Stimulated activated CD8-positive, alpha-beta memory T cell treated with anti-CD3 and anti-CD28 coated beads, Interleukin-12 subunit alpha, Interleukin-12 subunit beta, amount 100 ng/mL, for 24 hours (primary cell): ENCODE results near the gene PARD3B.

Experiments used
- DNase-seq: peaks from one replicate; pipeline ENCODE4 v3.0.0-alpha.2; 2020; ENCODE audit errors: extremely low read depth

Gene PARD3B

DNA sequence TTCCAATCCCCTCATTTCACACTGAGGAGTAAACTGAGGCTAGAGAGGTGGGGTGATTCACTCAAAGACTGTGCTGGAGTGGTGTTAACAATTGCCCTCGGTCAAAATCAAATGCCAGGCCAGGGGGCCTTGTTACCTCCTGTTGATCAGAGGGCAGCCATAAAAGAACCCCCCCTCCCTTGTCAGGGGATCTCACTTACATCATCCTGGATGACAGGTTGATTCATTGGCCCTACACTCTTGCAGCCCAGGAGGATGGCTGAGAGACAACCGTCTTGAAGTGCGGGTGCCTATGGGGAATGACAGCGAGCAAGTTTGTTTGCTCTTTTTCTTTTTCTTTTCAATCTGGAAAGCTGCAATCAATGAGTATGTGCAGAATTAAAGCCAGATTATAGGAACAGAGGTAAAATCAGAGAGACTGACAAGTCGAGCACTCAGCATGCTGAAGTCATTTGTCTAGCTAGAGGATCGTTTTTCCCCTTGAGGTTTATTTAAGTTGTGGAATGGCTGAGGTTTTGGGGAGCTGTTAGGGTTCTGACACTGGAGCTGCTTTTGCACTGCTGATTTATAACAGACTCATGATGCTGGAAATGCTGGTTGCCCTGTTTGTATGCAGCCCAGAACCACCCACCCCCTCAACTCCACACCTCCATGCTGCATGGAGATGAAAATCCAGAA, 1110.6 kb downstream of the PARD3B start:
- no peak for DNase-seq

DNA sequence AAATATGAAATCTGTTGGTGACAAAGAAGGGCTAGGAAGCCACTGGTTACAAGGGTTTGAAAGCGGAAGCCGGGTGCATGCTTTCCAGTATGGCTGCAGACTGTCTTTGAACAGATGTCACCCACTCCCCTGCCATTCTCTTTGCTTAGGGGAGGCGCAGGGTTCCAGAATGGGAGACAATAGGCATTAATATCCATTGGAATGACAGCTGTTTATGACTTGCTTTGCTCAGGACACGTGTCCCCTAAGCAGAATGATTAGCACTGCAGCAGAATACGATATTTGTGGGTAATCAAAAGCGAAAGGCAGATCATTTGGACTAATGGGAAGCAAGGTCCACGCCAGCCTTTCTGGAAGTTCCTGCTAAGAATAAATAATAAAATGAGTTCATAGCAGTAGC, 1111.2 kb downstream of the PARD3B start:
- no peak for DNase-seq

- DNase-seq, result no peak
Observed at GRCh38 chr2:205656941-205657340, 1111.7 kb downstream of the PARD3B start.

GRCh38 chr2:205657579-205657978, 1112.3 kb downstream of the PARD3B start:
- DNase-seq, result no peak

- DNase-seq, result no peak
Observed at GRCh38 chr2:205658068-205658467, 1112.8 kb downstream of the PARD3B start.

DNA sequence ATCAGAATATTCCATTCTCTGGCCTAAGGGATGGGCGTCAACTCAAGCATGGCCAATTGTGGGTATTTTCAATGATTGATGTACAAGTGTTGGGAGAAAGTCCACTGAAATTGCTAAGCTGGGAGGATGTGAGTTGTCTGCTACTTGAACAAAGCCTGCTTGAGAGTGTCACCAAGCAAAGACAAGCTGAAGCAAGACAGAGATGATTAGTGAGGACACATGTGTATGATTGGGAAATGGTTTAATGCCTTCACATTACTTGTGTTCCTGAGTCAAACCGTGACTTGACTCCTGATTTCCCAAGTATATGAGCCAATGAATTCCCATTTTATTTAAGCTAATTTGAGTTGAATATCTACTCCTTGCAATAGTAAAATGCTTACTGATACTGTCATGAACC, 1113.3 kb downstream of the PARD3B start:
- DNase-seq, result no peak

DNA sequence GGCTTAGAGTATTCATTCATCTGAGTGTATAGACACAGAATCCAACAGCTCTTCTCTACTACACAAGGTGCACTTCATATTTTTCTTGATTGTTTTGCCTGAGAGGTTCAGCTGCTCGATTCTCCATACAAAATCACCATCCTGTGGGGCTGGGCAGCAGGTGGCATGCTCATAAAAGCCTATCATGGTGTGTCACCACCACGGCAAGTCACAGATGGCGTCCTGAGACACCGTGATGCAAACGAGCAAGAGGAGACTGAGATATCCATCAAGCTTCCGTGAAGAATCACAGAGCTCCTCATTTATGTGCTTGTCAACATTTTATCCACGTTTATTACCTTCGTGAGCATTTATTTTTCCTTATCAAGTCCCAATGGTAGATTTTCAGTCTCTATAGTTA, 1114.6 kb downstream of the PARD3B start:
- no peak for DNase-seq

- DNase-seq, result no peak
Observed at GRCh38 chr2:205660521-205661124, 1115.3 kb downstream of the PARD3B start.

DNA sequence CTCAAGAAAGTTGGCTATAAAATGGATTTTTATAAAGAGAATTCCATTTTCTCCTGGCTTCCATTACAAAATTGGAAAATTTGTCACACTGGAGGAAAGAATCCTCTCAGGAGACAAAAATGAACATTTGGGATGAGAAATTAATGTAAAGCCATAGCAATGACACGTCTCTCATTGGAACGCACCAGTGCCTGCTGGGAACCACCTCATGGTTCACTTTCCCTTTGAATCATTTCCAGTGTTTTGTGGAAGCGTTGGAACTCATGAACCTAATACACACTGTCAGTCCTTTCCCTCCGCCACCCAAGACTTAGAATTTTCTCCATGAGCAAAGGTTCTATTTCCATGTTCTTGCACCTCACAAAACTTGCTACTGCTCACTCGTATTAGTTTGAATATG, 1116.0 kb downstream of the PARD3B start:
- DNase-seq, result no peak

DNA sequence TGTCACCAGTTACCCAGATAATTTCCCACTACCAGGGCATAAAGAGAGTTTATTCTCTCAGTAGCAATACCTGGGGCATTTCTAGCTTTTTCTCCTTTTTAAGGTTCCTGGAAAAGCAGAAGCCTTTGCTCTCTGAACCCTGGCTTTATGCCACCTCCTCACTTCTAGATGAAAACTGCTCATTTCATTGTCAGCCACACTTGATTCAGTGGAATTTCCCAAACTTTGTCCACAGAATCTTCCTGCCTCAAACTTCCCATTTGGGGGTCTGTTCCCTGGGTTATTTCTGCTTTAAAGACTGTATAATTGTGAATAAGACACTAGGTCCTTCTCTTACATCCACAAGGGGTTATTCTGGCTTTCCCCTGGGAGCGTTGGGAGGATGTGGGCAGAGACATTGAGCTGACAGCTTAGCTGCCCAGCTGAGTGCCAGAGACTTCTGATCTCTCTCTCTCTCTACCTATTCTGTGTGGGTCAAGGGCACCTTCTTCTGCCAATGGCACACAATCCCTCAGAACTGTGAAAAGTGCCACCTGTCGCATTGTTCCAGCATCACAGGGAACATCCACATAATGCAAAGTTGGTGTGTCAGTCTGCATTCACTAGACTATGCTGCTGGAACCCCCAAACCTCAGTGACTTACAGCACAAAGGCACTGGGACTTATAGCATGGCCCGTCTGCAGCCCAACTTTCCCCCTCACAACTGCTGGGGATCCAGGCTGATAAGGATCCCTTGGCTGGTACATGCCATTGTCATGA, 1117.1 kb downstream of the PARD3B start:
- no peak for DNase-seq

DNA sequence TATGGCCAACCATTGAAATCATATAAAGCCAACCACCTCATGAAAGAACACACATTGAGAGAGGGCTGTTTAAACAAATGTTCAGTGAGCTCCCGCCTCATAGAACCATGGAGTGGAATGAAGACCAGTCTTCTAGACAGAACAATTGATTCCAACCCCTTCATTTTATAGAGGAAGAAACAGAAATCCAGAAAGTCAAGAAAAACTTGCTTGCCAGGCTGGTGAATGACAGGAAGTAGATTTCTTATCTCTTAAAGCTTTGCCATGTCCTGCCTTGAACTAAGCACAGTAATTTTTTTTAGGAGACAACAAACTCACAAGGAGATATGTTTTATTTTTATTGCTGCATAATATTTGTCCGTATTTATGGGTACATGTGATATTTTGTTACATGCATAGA, 1120.5 kb downstream of the PARD3B start:
- no peak for DNase-seq
